ENCODE measurements around the gene BRCC3.
"Not testable (repeated sequence)": the region's sequence is repeated elsewhere in the genome, so short reads cannot be mapped to it uniquely, and the experiment has no call there.

- TF ChIP-seq CTCF (conservative IDR thresholded peaks at IDR 0.05; ENCODE audit: low read length); EZH2phosphoT487 (IDR thresholded peaks at IDR 0.05; ENCODE audit: borderline replicate concordance, low read depth, low read length): not testable (repeated sequence)
Measured at GRCh38 chrX:155147612-155148011, 76.3 kb downstream of the BRCC3 start.
